ENCODE results near the gene PIK3R5.
"Not testable (repeated sequence)": the region's sequence is repeated elsewhere in the genome, so short reads cannot be mapped to it uniquely, and the experiment has no call there.

PIK3R5 gene

GRCh38 chr17:8859804-8860430 is 105.6 kb downstream of the PIK3R5 start:
- Mint-ChIP-seq H3K4me1 (peaks cover 22% of the 10 kb centered on the region), H3K9me3 (no peaks in the 10 kb centered on the region), H3K36me3 (ENCODE audit: insufficient read depth) (peaks cover 4% of the 10 kb centered on the region), H3K27ac (ENCODE audit: low read depth) (no peak overlapping the region), H3K4me3 (no peak overlapping the region), H3K27me3 (no peaks in the 10 kb centered on the region)
- no peak for ATAC-seq (replicated peaks; ENCODE audit: extremely low read depth, poor library complexity, severe bottlenecking)
- no peak for DNase-seq (ENCODE audit: low spot score in 2 of 2)

GRCh38 chr17:8859027-8859803 is 106.3 kb downstream of the PIK3R5 start:
- H3K27me3 Mint-ChIP-seq = no peaks in the 10 kb centered on the region
- peaks cover 22% of the 10 kb centered on the region for H3K4me1 Mint-ChIP-seq
- no peaks in the 10 kb centered on the region for H3K36me3 Mint-ChIP-seq (ENCODE audit: insufficient read depth)
- no peaks in the 10 kb centered on the region for H3K9me3 Mint-ChIP-seq
- DNase-seq (ENCODE audit: low spot score in 2 of 2) (no peak), ATAC-seq (replicated peaks; ENCODE audit: extremely low read depth, poor library complexity, severe bottlenecking) (no peak)
- H3K4me3 Mint-ChIP-seq = no peak overlapping the region
- H3K27ac Mint-ChIP-seq (ENCODE audit: low read depth) = peak overlapping the region; percentile 17

GRCh38 chr17:8857919-8858318 is 107.6 kb downstream of the PIK3R5 start:
- peak overlapping the region; percentile 9 for H3K27ac Mint-ChIP-seq (ENCODE audit: low read depth)
- peaks cover 22% of the 10 kb centered on the region for H3K4me1 Mint-ChIP-seq
- no peaks in the 10 kb centered on the region for H3K9me3 Mint-ChIP-seq
- DNase-seq (ENCODE audit: low spot score in 2 of 2) (no peak), ATAC-seq (replicated peaks; ENCODE audit: extremely low read depth, poor library complexity, severe bottlenecking) (no peak)
- H3K27me3 Mint-ChIP-seq = no peaks in the 10 kb centered on the region
- no peaks in the 10 kb centered on the region for H3K36me3 Mint-ChIP-seq (ENCODE audit: insufficient read depth)
- H3K4me3 Mint-ChIP-seq = peak overlapping the region; percentile 32

- peaks cover under 1% of the 10 kb centered on the region for H3K36me3 Mint-ChIP-seq (ENCODE audit: insufficient read depth)
- H3K9me3 Mint-ChIP-seq = no peaks in the 10 kb centered on the region
- no peak overlapping the region for H3K4me3 Mint-ChIP-seq
- H3K4me1 Mint-ChIP-seq = peaks cover 16% of the 10 kb centered on the region
- no peak for ATAC-seq (replicated peaks; ENCODE audit: extremely low read depth, poor library complexity, severe bottlenecking)
- no peak for DNase-seq (ENCODE audit: low spot score in 2 of 2)
- H3K27ac Mint-ChIP-seq (ENCODE audit: low read depth) = no peak overlapping the region
- H3K27me3 Mint-ChIP-seq = no peaks in the 10 kb centered on the region
These were observed 108.5 kb downstream of the PIK3R5 start for GRCh38 chr17:8856869-8857575.

- H3K27me3 Mint-ChIP-seq; H3K4me1 Mint-ChIP-seq; DNase-seq (ENCODE audit: low spot score in 2 of 2); ATAC-seq (replicated peaks; ENCODE audit: extremely low read depth, poor library complexity, severe bottlenecking); H3K36me3 Mint-ChIP-seq (ENCODE audit: insufficient read depth); H3K9me3 Mint-ChIP-seq; H3K27ac Mint-ChIP-seq (ENCODE audit: low read depth): not testable (repeated sequence)
- peak overlapping the region; percentile 40 for H3K4me3 Mint-ChIP-seq
These were observed 109.3 kb downstream of the PIK3R5 start for GRCh38 chr17:8856205-8856603.

- H3K9me3 Mint-ChIP-seq = no peaks in the 10 kb centered on the region
- peaks cover 9% of the 10 kb centered on the region for H3K4me1 Mint-ChIP-seq
- H3K36me3 Mint-ChIP-seq (ENCODE audit: insufficient read depth) = peaks cover 1% of the 10 kb centered on the region
- H3K27ac Mint-ChIP-seq (ENCODE audit: low read depth) = no peak overlapping the region
- no peak for DNase-seq (ENCODE audit: low spot score in 2 of 2)
- no peak for ATAC-seq (replicated peaks; ENCODE audit: extremely low read depth, poor library complexity, severe bottlenecking)
- peak overlapping the region; percentile 40 for H3K4me3 Mint-ChIP-seq
- no peaks in the 10 kb centered on the region for H3K27me3 Mint-ChIP-seq
These were observed 109.9 kb downstream of the PIK3R5 start for GRCh38 chr17:8855477-8856204.

- no peak overlapping the region for H3K4me3 Mint-ChIP-seq
- no peaks in the 10 kb centered on the region for H3K9me3 Mint-ChIP-seq
- DNase-seq (ENCODE audit: low spot score in 2 of 2) = no peak
- no peak for ATAC-seq (replicated peaks; ENCODE audit: extremely low read depth, poor library complexity, severe bottlenecking)
- no peaks in the 10 kb centered on the region for H3K27me3 Mint-ChIP-seq
- no peaks in the 10 kb centered on the region for H3K4me1 Mint-ChIP-seq
- no peak overlapping the region for H3K27ac Mint-ChIP-seq (ENCODE audit: low read depth)
- peaks cover 1% of the 10 kb centered on the region for H3K36me3 Mint-ChIP-seq (ENCODE audit: insufficient read depth)
These were observed 113.9 kb downstream of the PIK3R5 start for GRCh38 chr17:8851600-8851999.

- peaks cover 1% of the 10 kb centered on the region for H3K36me3 Mint-ChIP-seq (ENCODE audit: insufficient read depth)
- no peaks in the 10 kb centered on the region for H3K9me3 Mint-ChIP-seq
- ATAC-seq (replicated peaks; ENCODE audit: extremely low read depth, poor library complexity, severe bottlenecking) = no peak
- H3K4me3 Mint-ChIP-seq = no peak overlapping the region
- H3K27ac Mint-ChIP-seq (ENCODE audit: low read depth) = no peak overlapping the region
- H3K27me3 Mint-ChIP-seq = no peaks in the 10 kb centered on the region
- DNase-seq (ENCODE audit: low spot score in 2 of 2) = no peak
- H3K4me1 Mint-ChIP-seq = no peaks in the 10 kb centered on the region
These were observed 116.0 kb downstream of the PIK3R5 start for GRCh38 chr17:8849311-8850041.

GRCh38 chr17:8847891-8848290 is 117.6 kb downstream of the PIK3R5 start:
- H3K27me3 Mint-ChIP-seq = no peaks in the 10 kb centered on the region
- H3K4me3 Mint-ChIP-seq = no peak overlapping the region
- DNase-seq (ENCODE audit: low spot score in 2 of 2) = no peak
- H3K36me3 Mint-ChIP-seq (ENCODE audit: insufficient read depth) = peaks cover 1% of the 10 kb centered on the region
- no peaks in the 10 kb centered on the region for H3K9me3 Mint-ChIP-seq
- H3K27ac Mint-ChIP-seq (ENCODE audit: low read depth) = no peak overlapping the region
- H3K4me1 Mint-ChIP-seq = no peaks in the 10 kb centered on the region
- no peak for ATAC-seq (replicated peaks; ENCODE audit: extremely low read depth, poor library complexity, severe bottlenecking)

- H3K27me3 Mint-ChIP-seq = no peaks in the 10 kb centered on the region
- no peaks in the 10 kb centered on the region for H3K4me1 Mint-ChIP-seq
- H3K36me3 Mint-ChIP-seq (ENCODE audit: insufficient read depth) = no peaks in the 10 kb centered on the region
- H3K4me3 Mint-ChIP-seq = no peak overlapping the region
- ATAC-seq (replicated peaks; ENCODE audit: extremely low read depth, poor library complexity, severe bottlenecking) (no peak), DNase-seq (ENCODE audit: low spot score in 2 of 2) (no peak)
- H3K27ac Mint-ChIP-seq (ENCODE audit: low read depth) = no peak overlapping the region
- H3K9me3 Mint-ChIP-seq = no peaks in the 10 kb centered on the region
These were observed 118.7 kb downstream of the PIK3R5 start for GRCh38 chr17:8846768-8847211.

- Mint-ChIP-seq H3K27me3 (no peaks in the 10 kb centered on the region), H3K4me1 (no peaks in the 10 kb centered on the region), H3K27ac (ENCODE audit: low read depth) (no peak overlapping the region), H3K36me3 (ENCODE audit: insufficient read depth) (no peaks in the 10 kb centered on the region), H3K4me3 (no peak overlapping the region), H3K9me3 (no peaks in the 10 kb centered on the region)
- DNase-seq (ENCODE audit: low spot score in 2 of 2) (no peak), ATAC-seq (replicated peaks; ENCODE audit: extremely low read depth, poor library complexity, severe bottlenecking) (no peak)
These were observed 121.0 kb downstream of the PIK3R5 start for GRCh38 chr17:8844229-8845218.
